ENCODE results near the gene ARID2.

Gene ARID2, protein sequence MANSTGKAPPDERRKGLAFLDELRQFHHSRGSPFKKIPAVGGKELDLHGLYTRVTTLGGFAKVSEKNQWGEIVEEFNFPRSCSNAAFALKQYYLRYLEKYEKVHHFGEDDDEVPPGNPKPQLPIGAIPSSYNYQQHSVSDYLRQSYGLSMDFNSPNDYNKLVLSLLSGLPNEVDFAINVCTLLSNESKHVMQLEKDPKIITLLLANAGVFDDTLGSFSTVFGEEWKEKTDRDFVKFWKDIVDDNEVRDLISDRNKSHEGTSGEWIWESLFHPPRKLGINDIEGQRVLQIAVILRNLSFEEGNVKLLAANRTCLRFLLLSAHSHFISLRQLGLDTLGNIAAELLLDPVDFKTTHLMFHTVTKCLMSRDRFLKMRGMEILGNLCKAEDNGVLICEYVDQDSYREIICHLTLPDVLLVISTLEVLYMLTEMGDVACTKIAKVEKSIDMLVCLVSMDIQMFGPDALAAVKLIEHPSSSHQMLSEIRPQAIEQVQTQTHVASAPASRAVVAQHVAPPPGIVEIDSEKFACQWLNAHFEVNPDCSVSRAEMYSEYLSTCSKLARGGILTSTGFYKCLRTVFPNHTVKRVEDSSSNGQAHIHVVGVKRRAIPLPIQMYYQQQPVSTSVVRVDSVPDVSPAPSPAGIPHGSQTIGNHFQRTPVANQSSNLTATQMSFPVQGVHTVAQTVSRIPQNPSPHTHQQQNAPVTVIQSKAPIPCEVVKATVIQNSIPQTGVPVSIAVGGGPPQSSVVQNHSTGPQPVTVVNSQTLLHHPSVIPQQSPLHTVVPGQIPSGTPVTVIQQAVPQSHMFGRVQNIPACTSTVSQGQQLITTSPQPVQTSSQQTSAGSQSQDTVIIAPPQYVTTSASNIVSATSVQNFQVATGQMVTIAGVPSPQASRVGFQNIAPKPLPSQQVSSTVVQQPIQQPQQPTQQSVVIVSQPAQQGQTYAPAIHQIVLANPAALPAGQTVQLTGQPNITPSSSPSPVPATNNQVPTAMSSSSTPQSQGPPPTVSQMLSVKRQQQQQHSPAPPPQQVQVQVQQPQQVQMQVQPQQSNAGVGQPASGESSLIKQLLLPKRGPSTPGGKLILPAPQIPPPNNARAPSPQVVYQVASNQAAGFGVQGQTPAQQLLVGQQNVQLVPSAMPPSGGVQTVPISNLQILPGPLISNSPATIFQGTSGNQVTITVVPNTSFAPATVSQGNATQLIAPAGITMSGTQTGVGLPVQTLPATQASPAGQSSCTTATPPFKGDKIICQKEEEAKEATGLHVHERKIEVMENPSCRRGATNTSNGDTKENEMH (N-terminal part only)

DNA sequence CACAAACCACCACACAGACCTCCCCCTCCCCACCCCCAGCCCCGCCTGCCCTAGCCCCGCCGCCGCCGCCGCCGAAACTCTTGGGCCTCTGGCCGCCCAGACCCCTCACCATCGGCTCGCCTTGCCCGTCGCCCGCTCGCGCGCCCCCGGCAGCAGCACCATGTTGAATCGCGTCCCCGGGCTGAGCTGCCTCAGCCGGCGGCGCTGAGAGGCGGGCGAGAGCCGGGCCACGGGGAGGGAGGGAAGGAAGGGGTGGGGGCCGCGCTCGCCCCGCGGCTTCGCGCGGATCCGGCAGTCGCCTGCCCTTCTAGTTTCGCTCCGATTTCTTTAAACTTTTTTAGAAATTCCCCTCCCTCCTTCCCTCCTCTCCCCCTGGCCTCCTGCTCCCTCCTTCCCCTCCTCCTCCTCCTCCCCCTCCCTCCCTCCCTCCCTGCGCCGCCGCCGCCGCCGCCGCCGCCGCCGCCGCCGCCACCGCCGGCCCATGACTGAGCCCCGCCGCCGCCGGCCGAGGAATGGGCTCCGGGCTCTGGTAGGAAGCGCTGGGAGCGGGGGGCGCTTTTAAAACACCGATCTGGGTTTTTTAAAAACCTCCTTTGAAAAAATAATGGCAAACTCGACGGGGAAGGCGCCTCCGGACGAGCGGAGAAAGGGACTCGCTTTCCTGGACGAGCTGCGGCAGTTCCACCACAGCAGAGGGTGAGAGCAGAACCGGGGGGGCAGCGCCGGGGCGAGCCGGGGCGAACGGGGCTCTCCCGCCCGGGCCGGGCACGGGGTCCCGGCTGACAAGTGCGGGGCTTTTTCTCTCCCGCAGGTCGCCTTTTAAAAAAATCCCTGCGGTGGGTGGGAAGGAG is at the start of gene ARID2:
Gene ARID2, plus strand, starts transcription at position 474 of the 851 bp plus-strand sequence. Its CDS starts 131 bp downstream, at position 605.
- DNase-seq (ENCODE audit: low spot score): peak; percentile 64

DNA sequence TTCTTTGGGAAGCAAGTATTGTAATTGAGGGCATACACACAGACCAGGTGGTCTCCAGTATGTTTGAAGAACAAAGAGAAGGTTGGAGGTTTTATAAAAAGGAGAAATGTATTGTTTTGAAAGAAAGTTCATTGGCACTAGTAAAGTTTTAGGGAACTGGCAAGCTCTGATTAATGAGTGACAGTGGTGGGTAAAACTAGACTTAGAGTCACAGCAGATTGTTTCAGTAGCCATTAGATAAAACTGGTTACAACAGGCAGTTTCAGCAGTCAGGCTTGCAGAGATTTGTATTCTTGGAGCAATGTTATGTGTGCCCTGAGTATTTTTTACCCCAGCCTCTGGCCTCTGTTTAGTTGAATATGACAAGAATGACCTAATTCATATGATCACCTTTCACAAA is 49.1 kb upstream of the ARID2 start:
- no peak for DNase-seq (ENCODE audit: low spot score)

DNA sequence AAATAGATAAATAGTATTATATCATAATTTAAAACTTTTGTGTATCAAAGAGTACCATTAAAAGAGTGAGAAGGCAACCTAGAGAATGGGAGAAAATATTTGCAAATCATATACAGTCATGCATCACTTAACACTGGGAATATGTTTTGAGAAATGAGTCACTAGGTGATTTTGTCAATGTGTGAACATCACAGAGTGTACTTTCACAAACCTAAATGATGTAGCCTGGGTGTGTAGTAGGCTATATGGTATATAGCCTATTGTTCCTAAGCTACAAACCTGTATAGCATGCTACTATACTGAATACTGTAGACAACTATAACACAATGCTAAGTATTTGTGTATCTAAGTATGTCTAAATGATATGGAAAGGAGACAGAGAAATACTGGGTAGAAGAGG is 48.0 kb upstream of the ARID2 start:
- DNase-seq (ENCODE audit: low spot score): no peak

DNA sequence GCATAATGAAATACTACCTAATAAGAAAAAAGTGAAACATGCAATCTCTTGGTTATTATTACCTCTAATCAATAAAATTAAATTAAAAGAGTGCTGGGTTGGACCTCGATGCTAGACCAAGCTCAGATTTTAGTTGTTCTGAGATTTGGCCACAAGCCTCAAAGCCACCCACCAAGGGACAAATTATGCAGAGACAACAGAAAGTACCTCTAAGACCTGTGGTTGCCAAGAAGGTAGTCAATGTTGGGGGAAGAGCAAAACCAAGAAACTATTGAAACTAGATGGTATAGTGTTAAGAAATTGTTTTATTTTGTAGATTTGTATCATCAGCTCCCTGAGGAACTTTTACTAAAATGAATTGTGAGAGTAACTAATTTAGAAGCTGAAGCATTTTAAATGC is 43.8 kb upstream of the ARID2 start:
- DNase-seq (ENCODE audit: low spot score): no peak

DNA sequence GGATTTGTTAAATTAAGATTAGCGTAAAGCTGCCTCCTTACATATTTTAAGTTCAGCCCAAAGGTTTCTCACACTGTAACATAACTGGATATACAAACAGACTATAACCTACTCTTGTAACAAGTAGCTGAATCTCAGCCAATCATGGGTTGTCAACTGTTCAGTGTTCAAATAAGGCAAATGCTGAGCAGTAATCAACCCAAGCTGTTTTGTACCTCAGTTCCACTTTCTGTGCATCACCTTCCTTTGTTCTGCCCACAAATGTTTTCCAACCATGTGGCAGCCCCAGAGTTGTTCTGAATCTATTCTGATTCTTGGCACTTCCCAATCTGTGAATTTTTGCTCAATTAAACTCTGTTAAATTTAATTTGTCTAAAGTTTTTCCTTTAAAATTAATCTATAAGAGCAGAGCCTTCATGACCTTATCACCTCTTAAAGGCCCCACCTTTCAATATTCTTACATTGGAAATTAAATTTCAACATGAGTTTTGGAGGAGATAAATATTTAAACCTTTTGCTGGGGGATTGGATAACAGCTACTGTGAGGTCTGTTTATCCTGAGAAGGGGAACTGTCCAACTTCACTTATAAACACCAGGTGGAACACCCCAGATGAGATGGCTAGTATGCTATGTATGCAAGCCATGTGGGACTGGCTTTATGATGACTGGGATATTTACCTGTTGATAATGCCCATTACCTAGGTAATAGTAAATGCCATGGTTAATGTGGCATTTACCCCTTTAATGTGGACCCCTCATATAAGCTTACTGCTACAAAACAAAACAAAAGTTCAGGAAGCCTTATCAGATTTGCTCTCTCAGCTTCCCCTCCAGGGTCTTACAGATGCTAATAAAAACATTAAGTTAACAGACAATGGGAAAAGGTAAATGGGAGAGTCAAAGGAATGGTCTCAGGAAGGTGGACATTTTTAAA is 42.2 kb upstream of the ARID2 start:
- no peak for DNase-seq (ENCODE audit: low spot score)

DNA sequence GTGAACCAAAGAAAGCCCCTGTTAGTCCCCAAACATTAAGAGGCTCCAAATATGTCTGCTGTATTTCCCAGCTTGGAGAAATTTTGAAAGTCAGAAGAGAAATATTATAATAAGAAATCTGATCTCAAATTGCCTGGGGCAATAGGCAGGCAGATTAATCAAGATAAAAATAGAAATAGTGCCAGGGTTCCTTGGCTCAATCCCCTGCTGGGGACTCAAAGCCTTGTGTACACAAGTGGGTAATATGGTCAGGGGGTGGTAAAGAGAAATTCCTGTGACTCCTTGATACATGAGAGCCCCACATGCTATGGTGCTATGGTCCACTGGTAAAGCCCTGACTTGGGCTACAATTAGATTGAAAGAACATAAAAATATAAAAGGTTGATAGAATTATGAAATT is 41.3 kb upstream of the ARID2 start:
- no peak for DNase-seq (ENCODE audit: low spot score)

DNA sequence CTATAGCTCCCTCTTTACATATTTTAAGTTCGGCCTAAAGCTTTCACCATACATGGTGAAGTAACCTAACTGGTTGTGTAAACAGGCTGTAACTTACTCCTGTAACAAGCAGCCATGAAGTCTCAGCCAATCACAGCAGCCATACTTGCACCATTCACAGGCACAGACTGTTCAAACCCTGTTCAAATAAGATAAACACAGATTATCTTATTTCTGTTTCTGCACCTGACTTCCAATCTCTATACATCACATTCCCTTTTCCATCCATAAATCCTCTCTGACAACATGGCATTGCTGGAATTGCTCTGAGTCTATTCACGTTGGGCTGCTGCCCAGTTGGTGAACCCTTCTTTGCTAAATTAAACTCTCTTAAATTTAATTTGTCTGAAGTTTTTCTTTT is 34.5 kb upstream of the ARID2 start:
- no peak for DNase-seq (ENCODE audit: low spot score)

DNA sequence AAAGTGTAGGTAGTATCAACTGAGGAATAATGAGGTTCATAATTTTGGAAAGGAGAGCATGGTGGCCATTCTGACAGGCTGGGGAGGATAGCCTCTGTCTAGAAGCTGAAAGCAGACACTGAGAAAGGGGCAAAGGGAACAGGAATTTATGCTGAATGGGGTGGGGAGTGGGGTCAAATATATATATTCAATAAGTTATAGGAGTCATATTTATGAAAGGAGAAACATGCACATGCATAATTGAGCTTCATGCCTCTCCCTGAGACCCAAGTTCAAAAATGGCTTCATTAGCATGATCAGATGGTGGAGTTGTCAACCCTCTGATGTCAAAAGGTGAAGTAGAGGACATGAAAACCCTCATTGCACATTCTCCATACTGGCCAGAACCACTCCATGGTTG is 33.9 kb upstream of the ARID2 start:
- no peak for DNase-seq (ENCODE audit: low spot score)

DNA sequence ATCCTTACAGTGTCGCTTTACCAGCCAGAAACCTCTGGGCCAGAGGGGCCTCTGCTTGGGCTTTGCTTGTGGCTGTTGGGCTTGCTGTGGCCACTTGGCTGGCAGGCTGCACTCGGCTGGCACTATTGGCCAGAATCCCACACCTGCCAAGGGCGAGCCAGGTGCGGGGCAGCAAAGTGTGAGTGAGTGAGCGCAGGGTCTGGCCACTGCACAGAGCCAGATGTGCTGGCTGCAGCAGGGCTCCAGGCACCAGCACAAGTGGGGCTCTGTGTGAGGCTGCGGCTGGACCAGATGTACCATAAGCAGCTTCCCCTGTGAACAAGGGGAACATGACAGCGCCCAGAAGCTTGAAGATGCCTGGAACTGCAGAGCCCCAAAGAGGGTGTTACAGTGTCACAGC is 33.5 kb upstream of the ARID2 start:
- DNase-seq (ENCODE audit: low spot score): no peak

DNA sequence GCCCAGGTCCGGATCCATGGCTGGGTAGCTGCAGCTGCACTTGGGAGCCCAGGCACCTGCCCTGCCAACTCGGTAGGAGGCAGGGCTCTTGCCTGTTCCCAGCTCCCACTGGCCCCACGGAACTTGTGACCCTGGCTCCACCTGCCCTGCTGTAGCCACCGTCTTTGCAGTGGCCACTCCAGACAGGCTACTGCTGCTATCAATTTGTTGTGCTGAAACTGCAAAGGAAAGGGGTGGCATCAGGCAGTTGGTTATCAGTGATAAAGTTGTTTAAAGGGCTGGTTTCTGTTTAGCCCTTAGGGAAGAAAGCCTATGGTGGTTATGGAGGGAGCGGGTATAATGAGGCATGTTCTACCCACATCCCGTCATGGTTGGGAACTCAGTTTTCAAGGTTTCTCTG is 32.1 kb upstream of the ARID2 start:
- DNase-seq (ENCODE audit: low spot score): no peak

DNA sequence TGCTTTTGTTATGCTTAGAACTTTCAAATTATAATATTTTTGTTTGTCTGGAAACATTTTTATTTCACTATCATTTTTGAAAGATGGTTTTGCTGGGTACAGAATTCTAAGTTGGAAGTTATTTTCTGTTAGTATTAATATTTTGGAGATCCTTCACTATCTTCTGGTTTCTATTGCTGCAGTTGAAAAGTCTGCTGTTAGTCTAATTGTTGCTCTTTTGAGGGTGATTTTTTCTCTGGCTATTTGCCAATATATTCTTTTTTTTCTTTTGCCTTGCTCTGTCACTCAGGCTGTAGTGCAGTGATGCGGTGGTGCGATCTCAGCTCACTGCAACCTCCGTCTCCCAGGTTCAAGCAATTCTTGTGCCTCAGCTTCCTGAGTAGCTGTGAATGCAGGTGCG is 28.2 kb upstream of the ARID2 start:
- DNase-seq (ENCODE audit: low spot score): no peak

DNA sequence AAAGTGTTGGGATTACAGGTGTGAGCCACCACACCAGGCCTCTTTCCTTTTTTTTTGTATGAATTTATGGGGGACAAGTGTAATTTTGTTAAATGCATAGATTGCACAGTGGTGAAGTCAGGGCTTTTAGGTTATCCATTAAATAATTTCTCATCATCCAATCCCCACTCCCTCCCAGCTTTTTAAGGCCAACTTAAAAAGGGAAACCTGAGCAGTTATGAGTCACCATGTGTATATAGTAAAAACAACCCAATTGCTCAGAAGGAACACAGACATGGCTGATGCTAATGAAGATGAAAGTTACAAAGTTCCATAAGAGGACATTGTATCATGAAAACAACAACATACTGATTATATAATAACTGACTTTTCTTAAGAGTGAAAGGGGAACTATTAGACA is 25.6 kb upstream of the ARID2 start:
- DNase-seq (ENCODE audit: low spot score): no peak

DNA sequence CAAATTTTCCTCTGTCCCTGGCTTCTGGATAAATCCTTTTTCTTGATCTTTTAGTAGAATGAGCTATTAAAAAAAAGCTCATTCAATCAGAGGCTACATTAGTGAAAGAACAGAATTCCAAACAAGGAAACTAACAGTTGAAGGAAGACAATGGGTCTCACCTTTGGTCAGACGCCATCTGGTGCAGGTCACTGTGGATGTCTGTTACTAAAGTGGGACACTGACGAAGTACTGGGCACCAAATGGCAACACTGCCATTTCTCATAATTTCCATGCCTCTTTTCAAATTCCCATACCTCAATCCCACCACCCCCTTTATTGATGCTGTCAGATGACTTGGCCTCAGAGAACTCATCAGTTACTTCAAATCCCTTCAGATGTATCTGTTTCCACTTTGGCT is 24.5 kb upstream of the ARID2 start:
- DNase-seq (ENCODE audit: low spot score): no peak

DNA sequence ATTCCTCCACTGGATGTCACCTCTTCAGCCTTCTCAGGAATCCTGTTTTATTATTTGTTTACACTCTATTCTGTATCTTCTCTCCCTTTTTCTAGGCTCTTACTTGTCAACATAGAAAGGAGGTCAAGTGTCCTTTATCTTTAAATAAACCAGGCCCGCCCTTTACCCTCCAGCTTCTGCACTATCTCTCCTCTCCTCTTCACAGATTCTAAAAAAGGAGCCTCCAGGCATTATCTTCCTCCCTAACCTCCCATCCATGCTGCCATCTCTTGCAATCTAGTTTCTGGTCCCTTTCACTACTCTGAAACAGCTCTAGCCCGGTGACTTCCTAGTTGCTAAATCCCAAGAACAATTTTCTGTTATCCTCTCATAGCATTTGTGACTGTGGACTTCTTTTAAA is 24.1 kb upstream of the ARID2 start:
- DNase-seq (ENCODE audit: low spot score): no peak

DNA sequence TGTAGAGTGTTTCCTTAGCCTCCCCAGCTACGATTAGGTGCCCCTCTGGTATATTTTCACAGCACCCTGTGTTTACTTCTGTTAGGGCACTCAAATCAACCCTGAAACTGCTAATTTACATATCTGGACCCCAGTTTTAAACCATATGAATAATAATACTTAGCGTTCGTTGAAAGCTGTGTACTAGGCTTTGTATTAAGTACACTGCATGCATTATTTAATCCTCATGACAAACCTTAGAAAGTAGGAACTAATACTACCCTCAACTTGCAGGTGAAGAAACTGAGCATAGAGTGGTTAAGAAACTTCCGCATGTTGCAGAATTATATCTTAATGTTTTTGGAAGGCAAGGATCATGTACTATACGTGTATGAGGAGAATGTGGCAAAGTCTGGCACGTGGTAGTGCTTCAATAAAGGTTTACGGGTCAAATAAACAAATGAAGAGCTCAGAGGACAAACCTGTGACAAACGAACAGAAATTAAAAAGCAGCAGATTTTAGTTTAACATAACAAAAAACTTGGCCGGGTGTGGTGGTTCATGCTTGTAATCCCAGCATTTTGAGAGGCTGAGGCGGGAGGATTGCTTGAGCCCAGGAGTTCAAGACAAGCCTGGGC is 22.2 kb upstream of the ARID2 start:
- DNase-seq (ENCODE audit: low spot score): no peak

DNA sequence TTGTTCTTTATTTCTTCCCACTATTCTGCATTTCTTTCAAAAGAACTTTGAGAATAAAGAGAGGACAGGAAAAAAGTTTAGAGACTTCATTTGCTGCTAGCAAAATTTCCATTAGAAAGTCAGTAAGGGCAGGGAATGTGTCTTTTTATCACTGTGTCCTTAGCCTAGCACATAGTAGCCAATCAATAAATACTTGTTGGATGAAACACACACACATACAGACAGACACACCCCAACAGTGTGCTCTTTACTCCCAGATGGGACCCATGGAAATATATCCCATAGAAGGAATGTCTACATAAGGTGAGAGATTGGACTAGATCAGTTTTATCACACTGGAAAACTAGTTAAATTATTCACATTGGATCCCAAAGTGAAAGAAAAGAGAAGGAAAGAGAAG is 21.1 kb upstream of the ARID2 start:
- no peak for DNase-seq (ENCODE audit: low spot score)

DNA sequence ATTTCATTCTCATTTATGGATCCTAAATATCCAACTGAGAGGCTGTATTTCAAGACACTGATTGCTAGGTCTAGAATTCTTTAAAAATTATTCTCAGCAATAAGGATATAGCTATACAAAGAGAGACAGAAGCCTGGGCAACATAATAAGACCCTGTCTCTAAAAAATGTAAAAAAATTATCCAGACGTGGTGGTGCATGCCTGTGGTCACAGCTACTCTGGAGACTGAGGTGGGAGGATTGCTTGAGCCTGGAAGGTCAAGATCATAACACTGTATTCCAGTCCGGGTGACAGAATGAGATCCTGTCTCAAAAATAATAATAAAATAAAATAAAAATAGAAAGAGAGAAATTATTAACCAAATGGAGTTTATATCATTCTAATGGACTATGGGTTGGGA is 20.6 kb upstream of the ARID2 start:
- no peak for DNase-seq (ENCODE audit: low spot score)

DNA sequence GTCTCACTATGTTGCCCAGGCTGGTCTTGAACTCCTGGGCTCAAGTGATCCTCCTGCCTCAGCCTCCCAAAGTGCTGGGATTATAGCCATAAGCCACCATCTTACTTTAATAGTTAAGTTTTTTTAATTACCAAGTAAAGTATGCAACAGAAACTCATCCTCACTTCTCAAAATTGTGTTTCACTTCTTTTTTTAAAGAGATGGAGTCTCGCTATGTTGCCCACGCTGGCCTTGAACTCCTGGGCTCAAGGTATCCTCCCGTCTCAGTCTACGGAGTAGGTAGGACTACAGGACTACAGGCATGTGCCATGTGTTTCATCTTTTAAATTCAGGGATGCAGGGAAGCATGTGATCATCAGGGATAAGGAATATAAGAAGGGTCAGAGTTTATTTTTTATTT is 17.2 kb upstream of the ARID2 start:
- DNase-seq (ENCODE audit: low spot score): no peak

DNA sequence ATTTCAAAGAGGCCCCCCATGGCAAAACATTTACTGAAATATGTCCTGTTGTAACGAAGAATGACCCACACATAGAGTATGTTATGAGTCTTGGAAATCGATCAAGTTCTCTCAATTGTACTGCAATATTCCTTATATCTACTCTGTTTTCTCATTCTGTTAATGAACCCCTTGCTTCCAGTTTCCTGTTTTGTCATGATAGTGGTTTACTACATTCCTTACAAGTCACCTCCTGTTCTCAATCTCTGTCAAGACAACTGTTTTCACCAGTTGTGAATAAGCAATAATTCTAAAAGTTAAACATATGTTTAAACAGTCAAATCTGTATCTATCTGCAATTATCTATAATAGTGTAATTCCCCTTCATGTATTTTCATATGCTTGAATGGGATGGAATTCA is 16.4 kb upstream of the ARID2 start:
- no peak for DNase-seq (ENCODE audit: low spot score)

DNA sequence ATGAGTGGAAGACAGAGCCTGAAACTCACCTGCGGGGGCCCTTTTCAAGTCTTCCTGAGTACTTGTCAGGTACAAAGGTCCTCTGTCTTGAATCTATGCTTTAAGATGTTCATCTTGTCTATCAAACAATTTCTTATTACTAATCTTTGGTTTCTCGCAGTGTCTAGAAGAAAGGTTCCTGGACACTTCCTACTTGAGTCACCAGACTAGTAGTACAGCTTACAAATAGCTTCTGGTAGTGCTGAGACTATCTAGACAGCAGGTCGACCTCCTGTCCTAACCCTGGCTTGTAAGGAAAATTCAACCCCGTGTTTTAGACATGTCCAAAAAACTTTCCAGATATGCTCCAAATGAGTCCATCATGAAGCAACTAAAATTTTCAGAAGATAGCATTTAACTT is 11.2 kb upstream of the ARID2 start:
- no peak for DNase-seq (ENCODE audit: low spot score)
